NCI-H345 (cell line): ENCODE measurements around the gene KCNC1.

Experiments
- DNase-seq: peaks from one replicate; lab custom pipeline; 2025; lab: John Stamatoyannopoulos, UW

Gene KCNC1

DNA sequence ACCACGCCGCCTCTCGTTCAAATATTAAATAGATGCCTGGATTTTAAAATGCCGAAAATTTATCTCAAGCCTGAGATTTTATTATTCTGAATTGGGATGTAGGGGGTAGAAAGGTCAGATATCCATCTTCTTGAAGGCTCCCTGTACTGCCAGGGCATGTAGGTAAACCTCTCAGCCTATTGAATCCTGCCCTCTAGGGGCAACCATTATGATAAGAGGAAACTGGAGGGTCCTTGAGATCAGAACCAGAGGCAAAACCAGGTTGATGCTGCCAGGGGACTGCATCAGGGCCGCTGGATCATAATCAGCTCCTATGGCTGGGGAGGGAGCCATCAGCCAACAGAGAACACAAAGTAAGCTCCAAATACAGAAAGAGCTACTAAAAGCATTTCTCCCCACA lies 92.4 kb downstream of the KCNC1 start:
- peak; percentile 33 for DNase-seq

DNA sequence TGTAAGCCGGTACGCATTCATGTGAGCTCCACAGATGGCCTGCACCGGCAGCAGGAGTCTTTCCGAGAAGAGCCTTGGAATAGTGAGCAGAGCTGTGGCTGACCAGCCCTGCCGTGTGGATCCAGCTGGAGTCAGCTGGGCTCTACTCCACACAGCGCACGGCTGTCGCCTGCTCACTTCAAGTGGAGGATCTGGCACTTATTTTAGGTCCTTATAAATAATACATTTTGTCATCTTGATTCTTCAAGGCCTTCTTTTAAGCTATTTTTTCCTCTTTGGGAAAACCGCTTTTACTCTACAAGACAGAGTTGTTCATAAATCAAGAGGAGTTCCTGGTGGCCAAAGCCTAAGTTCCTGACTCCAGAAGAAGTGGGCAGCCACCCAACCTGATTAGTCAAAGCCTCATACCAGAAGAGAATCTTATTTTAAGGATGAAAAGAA lies 93.8 kb downstream of the KCNC1 start:
- DNase-seq = no peak

DNA sequence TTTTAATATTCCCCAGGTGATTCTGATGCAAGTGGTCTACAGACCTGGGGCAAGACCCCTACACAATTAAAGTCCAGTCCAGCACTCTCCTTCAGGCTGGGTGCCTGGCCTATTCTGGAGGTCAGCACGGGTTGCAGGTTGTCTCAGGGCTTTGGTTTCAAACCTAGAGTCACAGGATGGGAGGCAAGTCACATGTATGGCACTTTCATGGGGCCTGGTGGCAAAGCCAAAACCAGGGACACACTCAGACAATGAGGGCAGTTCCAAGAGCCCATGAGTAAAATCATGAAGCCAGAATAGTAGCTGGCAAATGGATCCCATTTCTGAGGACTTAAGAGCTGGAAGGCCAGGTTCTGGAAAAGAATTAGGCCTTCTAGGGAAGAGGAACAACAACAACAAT lies 96.6 kb downstream of the KCNC1 start:
- DNase-seq = no peak

DNA sequence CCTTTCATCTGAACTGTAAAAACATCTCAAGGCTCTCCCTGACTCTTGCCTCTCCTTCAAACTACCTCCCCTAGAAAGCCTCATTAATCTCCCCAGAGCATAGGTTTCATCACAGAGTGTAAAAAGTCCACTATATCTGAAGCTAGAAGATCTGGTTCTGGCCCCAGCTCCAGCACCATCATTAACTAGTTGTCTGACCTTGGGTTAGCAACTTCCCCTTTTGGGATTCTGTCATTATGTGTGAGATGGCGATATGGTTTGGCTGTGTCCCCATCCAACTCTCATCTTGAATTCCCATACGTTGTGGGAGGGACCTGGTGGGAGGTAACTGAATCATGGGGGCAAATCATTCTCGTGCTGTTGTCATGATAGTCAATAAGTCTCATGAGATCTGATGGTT lies 97.3 kb downstream of the KCNC1 start:
- no peak for DNase-seq
